GM23338 (cell line): ENCODE data around the gene ATP6V1A.

ENCODE experiments used
- CREB1 ChIP-seq: fragments of 250-450 bp; sonication (Bioruptor Pico); IDR thresholded peaks from 2 replicates; pipeline ENCODE4 v1.5.0; 2020; ENCODE audit warnings: low read depth, mild to moderate bottlenecking, moderate library complexity
- CTCF ChIP-seq, 2 experiments: fragments of 200-600 bp in 1 of 2; sonication (generic) in 1 of 2; conservative IDR thresholded peaks; 2 replicates each; pipeline versions ENCODE4 v1.5.1 to v1.6.1; 2016 to 2017; ENCODE audit warnings: antibody characterized with exemption in 2 of 2, low read depth in 2 of 2, mild to moderate bottlenecking in 2 of 2, moderate library complexity in 1 of 2
- EZH2 ChIP-seq: fragments of 200-600 bp; sonication (generic); IDR thresholded peaks from one replicate; pipeline ENCODE4 v1.8.0; 2017; ENCODE audit warnings: antibody characterized with exemption, mild to moderate bottlenecking, low read depth; ENCODE audit not compliant: unreplicated experiment
- EZH2phosphoT487 ChIP-seq: fragments of 200-600 bp; sonication (generic); IDR thresholded peaks from one replicate; pipeline ENCODE4 v1.8.1; 2018; ENCODE audit warnings: antibody characterized with exemption; ENCODE audit not compliant: unreplicated experiment
- POLR2AphosphoS5 ChIP-seq: IDR thresholded peaks from 2 replicates; pipeline ENCODE4 v1.6.1; 2016; ENCODE audit warnings: antibody characterized with exemption, low read depth
- REST ChIP-seq: IDR thresholded peaks from one replicate; pipeline ENCODE4 v1.6.1; 2018; ENCODE audit warnings: antibody characterized with exemption; ENCODE audit not compliant: unreplicated experiment
- ZNF331 ChIP-seq: fragments of 250-450 bp; sonication (Bioruptor Pico); IDR thresholded peaks from 2 replicates; pipeline ENCODE4 v1.5.0; 2020; ENCODE audit warnings: low read depth, mild to moderate bottlenecking, moderate library complexity

- TF ChIP-seq POLR2AphosphoS5 (no peak), CTCF (conservative IDR thresholded peaks at IDR 0.05; ENCODE audit: low read depth in 2 of 2) (no peak), ZNF331 (CRISPR knock-in tag) (no peak), CREB1 (CRISPR knock-in tag) (no peak), EZH2phosphoT487 (no peak), EZH2 (no peak), REST (no peak)
Observed at GRCh38 chr3:113812854-113813253, 66.0 kb downstream of the ATP6V1A start.
